SU-DHL-6 (cell line): ENCODE results near the gene RADIL.

Experiments
- H2AFZ ChIP-seq: fragments of 200-600 bp; sonication (generic); 2 replicates; pipeline ENCODE4 v1.6.1; 2014; ENCODE audit warnings: low read depth, mild to moderate bottlenecking, moderate library complexity, mixed read lengths, antibody characterized with exemption, low read length; ENCODE audit not compliant: severe bottlenecking
- H3F3A ChIP-seq: fragments of 200-600 bp; shearing (Covaris generic); 2 replicates; pipeline ENCODE4 v1.6.0; 2016; ENCODE audit warnings: antibody characterized with exemption, mild to moderate bottlenecking; ENCODE audit not compliant: insufficient read depth
- H3K27ac ChIP-seq: fragments of 200-600 bp; sonication (generic); 2 replicates; pipeline ENCODE4 v1.5.1; 2016; ENCODE audit warnings: low read depth, mild to moderate bottlenecking, low read length, moderate library complexity, mixed read lengths
- H3K27me3 ChIP-seq: fragments of 200-600 bp; sonication (generic), shearing (Covaris generic); 2 replicates; pipeline ENCODE4 v1.6.0; 2014; ENCODE audit warnings: mild to moderate bottlenecking, low read length
- H3K36me3 ChIP-seq: fragments of 200-600 bp; sonication (generic); 2 replicates; pipeline ENCODE4 v1.6.1; 2014; ENCODE audit warnings: mild to moderate bottlenecking, low read length, mixed read lengths
- H3K4me2 ChIP-seq: fragments of 300-600, 200-600 bp; shearing (Covaris generic), sonication (generic); 2 replicates; pipeline ENCODE4 v1.6.0; 2014; ENCODE audit warnings: low read length, low read depth, mild to moderate bottlenecking; ENCODE audit not compliant: poor library complexity, severe bottlenecking
- H3K4me3 ChIP-seq: fragments of 200-600 bp; sonication (generic); 2 replicates; pipeline ENCODE4 v1.5.1; 2014; ENCODE audit warnings: antibody characterized with exemption, low read length, mild to moderate bottlenecking, mixed read lengths; ENCODE audit not compliant: insufficient read depth, poor library complexity, severe bottlenecking
- H3K79me2 ChIP-seq: fragments of 200-600 bp; sonication (generic); 2 replicates; pipeline ENCODE4 v1.6.1; 2014; ENCODE audit warnings: mild to moderate bottlenecking, low read length, moderate library complexity; ENCODE audit not compliant: insufficient read depth
- H3K9ac ChIP-seq: fragments of 200-600 bp; sonication (generic); 2 replicates; pipeline ENCODE4 v1.7.0; 2014; ENCODE audit warnings: mild to moderate bottlenecking, low read length
- H3K9me2 ChIP-seq: fragments of 200-600 bp; sonication (generic); replicated peaks from 2 replicates; pipeline ENCODE4 v1.6.1; 2014; ENCODE audit warnings: low read length; ENCODE audit not compliant: insufficient read depth
- H3K9me3 ChIP-seq: fragments of 200-600 bp; sonication (generic); 2 replicates; pipeline ENCODE4 v1.6.1; 2014; ENCODE audit warnings: low read length, mixed read lengths; ENCODE audit not compliant: insufficient read depth
- H4K20me1 ChIP-seq: fragments of 200-600 bp; sonication (generic); 2 replicates; pipeline ENCODE4 v1.6.1; 2014; ENCODE audit warnings: low read depth, mild to moderate bottlenecking, antibody characterized with exemption, low read length, moderate library complexity, mixed read lengths
- CTCF ChIP-seq: fragments of 200-600 bp; sonication (generic); IDR thresholded peaks from one replicate; pipeline ENCODE4 v1.5.1; 2017; ENCODE audit warnings: antibody characterized with exemption, mild to moderate bottlenecking, low read length, moderate library complexity; ENCODE audit not compliant: insufficient read depth, poor library complexity, severe bottlenecking
- EZH2phosphoT487 ChIP-seq: fragments of 200-600 bp; sonication (generic), shearing (Covaris generic); conservative IDR thresholded peaks from 2 replicates; pipeline ENCODE4 v1.6.1; 2018; ENCODE audit warnings: mild to moderate bottlenecking, antibody characterized with exemption, low read length, moderate library complexity, mixed read lengths

The RADIL gene

GRCh38 chr7:4884164-4884563 is 648 bp upstream of the RADIL start:
- H3K9me3 ChIP-seq = no peaks in the 10 kb centered on the region
- H3K27ac ChIP-seq = no peak overlapping the region
- H3K4me2 ChIP-seq = no peak overlapping the region
- no peaks in the 10 kb centered on the region for H3K9me2 ChIP-seq
- H2AFZ ChIP-seq = no peak overlapping the region
- TF ChIP-seq EZH2phosphoT487 (no peak), CTCF (no peak)
- no peaks in the 10 kb centered on the region for H3K79me2 ChIP-seq
- no peaks in the 10 kb centered on the region for H4K20me1 ChIP-seq
- no peaks in the 10 kb centered on the region for H3F3A ChIP-seq
- H3K4me3 ChIP-seq = no peak overlapping the region
- no peak overlapping the region for H3K9ac ChIP-seq
- H3K36me3 ChIP-seq = no peaks in the 10 kb centered on the region
- H3K27me3 ChIP-seq = no peaks in the 10 kb centered on the region

- no peak overlapping the region for H2AFZ ChIP-seq
- no peak overlapping the region for H3K4me3 ChIP-seq
Measured at GRCh38 chr7:4883033-4883371, 514 bp downstream of the RADIL start.

GRCh38 chr7:4882169-4883032 is 1.1 kb downstream of the RADIL start:
- H3K9me3 ChIP-seq = no peaks in the 10 kb centered on the region
- no peaks in the 10 kb centered on the region for H4K20me1 ChIP-seq
- no peak overlapping the region for H3K4me3 ChIP-seq
- H3K36me3 ChIP-seq = no peaks in the 10 kb centered on the region
- no peak overlapping the region for H2AFZ ChIP-seq
- no peak overlapping the region for H3K27ac ChIP-seq
- no peak overlapping the region for H3K9ac ChIP-seq
- H3K79me2 ChIP-seq = no peaks in the 10 kb centered on the region
- no peaks in the 10 kb centered on the region for H3F3A ChIP-seq
- TF ChIP-seq CTCF (no peak), EZH2phosphoT487 (no peak)
- H3K27me3 ChIP-seq = no peaks in the 10 kb centered on the region
- H3K4me2 ChIP-seq = no peak overlapping the region
- H3K9me2 ChIP-seq = no peaks in the 10 kb centered on the region

More at GRCh38 chr7:4883033-4883371, 514 bp downstream of the RADIL start:
- Histone ChIP-seq H3K4me2 (no peak overlapping the region), H3F3A (no peaks in the 10 kb centered on the region), H3K36me3 (no peaks in the 10 kb centered on the region), H3K9ac (no peak overlapping the region), H3K27ac (no peak overlapping the region), H3K79me2 (no peaks in the 10 kb centered on the region), H3K27me3 (no peaks in the 10 kb centered on the region), H3K9me2 (no peaks in the 10 kb centered on the region), H4K20me1 (no peaks in the 10 kb centered on the region), H3K9me3 (no peaks in the 10 kb centered on the region)
- TF ChIP-seq EZH2phosphoT487 (no peak), CTCF (no peak)
